Smooth muscle cell (in vitro differentiated cells): Measurements from ENCODE around the gene DNAJB14. TPM values are rescaled to one million over a fixed set of nuclear protein-coding genes. Genes with fewer than 3 reads are reported as not detected.

ENCODE experiments used
- DNase-seq: peaks from one replicate; lab custom pipeline; 2025; ENCODE audit not compliant: unreplicated experiment; lab: John Stamatoyannopoulos, UW
- H2AFZ ChIP-seq: fragments of 200-600 bp; sonication (generic); 2 replicates; pipeline ENCODE4 v1.6.0; 2016; ENCODE audit warnings: antibody characterized with exemption, low read depth, mild to moderate bottlenecking
- H3F3A ChIP-seq: fragments of 200-600 bp; sonication (generic); 2 replicates; pipeline ENCODE4 v1.6.0; 2017; ENCODE audit warnings: antibody characterized with exemption, low read depth
- H3K27ac ChIP-seq: fragments of 200-600 bp; sonication (generic); 2 replicates; pipeline ENCODE4 v1.5.1; 2016; ENCODE audit warnings: low read depth, mild to moderate bottlenecking
- H3K27me3 ChIP-seq: fragments of 200-600 bp; sonication (generic); 2 replicates; pipeline ENCODE4 v1.6.1; 2016; ENCODE audit warnings: low read depth, mild to moderate bottlenecking
- H3K36me3 ChIP-seq: fragments of 200-600 bp; sonication (generic); 2 replicates; pipeline ENCODE4 v1.5.1; 2016; ENCODE audit warnings: low read depth
- H3K4me1 ChIP-seq: fragments of 200-600 bp; sonication (generic); 2 replicates; pipeline ENCODE4 v1.5.1; 2016; ENCODE audit warnings: low read depth
- H3K4me2 ChIP-seq: fragments of 200-600 bp; sonication (generic); 2 replicates; pipeline ENCODE4 v1.6.0; 2016; ENCODE audit warnings: mild to moderate bottlenecking
- H3K4me3 ChIP-seq: fragments of 200-600 bp; sonication (generic); 2 replicates; pipeline ENCODE4 v1.5.1; 2016; ENCODE audit warnings: mild to moderate bottlenecking
- H3K79me2 ChIP-seq: fragments of 200-600 bp; sonication (generic); 2 replicates; pipeline ENCODE4 v1.6.0; 2016; ENCODE audit warnings: low read depth, mild to moderate bottlenecking
- H3K9ac ChIP-seq: fragments of 200-600 bp; sonication (generic); 2 replicates; pipeline ENCODE4 v1.6.0; 2016; ENCODE audit warnings: low read depth
- H3K9me3 ChIP-seq: fragments of 200-600 bp; sonication (generic); replicated peaks from 2 replicates; pipeline ENCODE4 v1.5.1; 2016; ENCODE audit warnings: low read depth
- H4K20me1 ChIP-seq: fragments of 200-600 bp; sonication (generic); 2 replicates; pipeline ENCODE4 v1.6.0; 2016; ENCODE audit warnings: low read depth
- WGBS: methylation state at CpG from one replicate; pipeline ENCODE4 v1.1.7; 2016; ENCODE audit warnings: low lambda C conversion rate; 5-methylcytosine and 5-hydroxymethylcytosine counted together
- polyA plus RNA-seq: library from polyadenylated mRNA; unstranded; fragments of >200 nt; fragmentation: Nextera tagmentation; extraction: Ambion mirVana; gene quantifications from 2 replicates; pipeline ENCODE4 v1.2.1, GENCODE V29; 2016
- total RNA-seq: library from RNA; depleted of rRNA; stranded (reverse); fragments of >200 nt; gene quantifications from 2 replicates; pipeline ENCODE4 v1.2.3, GENCODE V29; 2014
- TF ChIP-seq, protein P1 (sequence below): fragments of 200-600 bp; sonication (generic); IDR thresholded peaks from 2 replicates; pipeline ENCODE4 v1.5.1; 2017; ENCODE audit warnings: borderline replicate concordance, mild to moderate bottlenecking, antibody characterized with exemption; ENCODE audit not compliant: insufficient read depth, poor library complexity, severe bottlenecking

Gene DNAJB14
- total and polyA plus RNA-seq, 2 experiments from 2014 or later, result 29.8 to 62.7 TPM

DNA sequence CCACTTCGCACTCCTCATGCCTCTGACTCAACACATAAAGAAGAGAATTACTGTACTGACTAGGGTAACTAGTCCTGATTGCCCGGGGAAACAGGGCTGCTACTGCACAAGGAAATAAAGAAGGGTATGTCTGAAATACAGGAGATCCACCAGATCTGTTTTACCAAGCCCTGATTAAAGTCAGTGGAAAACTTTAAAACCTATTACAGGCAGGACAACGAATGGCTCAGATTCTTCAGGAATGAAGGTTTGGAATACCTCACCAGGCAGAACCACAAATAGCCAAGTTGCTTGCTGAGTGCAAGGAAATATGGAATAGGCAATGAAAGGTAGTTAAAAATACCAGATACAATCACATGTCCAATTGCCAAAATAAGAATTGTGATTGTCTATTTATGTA, 69.5 kb downstream of the DNAJB14 start:
- no peaks in the 10 kb centered on the region for H3F3A ChIP-seq
- H3K9me3 ChIP-seq, result no peaks in the 10 kb centered on the region
- 91% methylated on average over 3 of the region's 3 CpGs for WGBS
- H3K4me1 ChIP-seq, result no peaks in the 10 kb centered on the region
- no peaks in the 10 kb centered on the region for H4K20me1 ChIP-seq
- H3K4me2 ChIP-seq, result no peak overlapping the region
- H3K9ac ChIP-seq, result no peak overlapping the region
- H3K27me3 ChIP-seq, result no peaks in the 10 kb centered on the region
- no peak overlapping the region for H3K4me3 ChIP-seq
- peak overlapping the region; percentile 4 for H3K27ac ChIP-seq
- TF ChIP-seq, protein P1, sequence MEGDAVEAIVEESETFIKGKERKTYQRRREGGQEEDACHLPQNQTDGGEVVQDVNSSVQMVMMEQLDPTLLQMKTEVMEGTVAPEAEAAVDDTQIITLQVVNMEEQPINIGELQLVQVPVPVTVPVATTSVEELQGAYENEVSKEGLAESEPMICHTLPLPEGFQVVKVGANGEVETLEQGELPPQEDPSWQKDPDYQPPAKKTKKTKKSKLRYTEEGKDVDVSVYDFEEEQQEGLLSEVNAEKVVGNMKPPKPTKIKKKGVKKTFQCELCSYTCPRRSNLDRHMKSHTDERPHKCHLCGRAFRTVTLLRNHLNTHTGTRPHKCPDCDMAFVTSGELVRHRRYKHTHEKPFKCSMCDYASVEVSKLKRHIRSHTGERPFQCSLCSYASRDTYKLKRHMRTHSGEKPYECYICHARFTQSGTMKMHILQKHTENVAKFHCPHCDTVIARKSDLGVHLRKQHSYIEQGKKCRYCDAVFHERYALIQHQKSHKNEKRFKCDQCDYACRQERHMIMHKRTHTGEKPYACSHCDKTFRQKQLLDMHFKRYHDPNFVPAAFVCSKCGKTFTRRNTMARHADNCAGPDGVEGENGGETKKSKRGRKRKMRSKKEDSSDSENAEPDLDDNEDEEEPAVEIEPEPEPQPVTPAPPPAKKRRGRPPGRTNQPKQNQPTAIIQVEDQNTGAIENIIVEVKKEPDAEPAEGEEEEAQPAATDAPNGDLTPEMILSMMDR, result no peak
- H3K36me3 ChIP-seq, result peaks cover 13% of the 10 kb centered on the region
- no peak for DNase-seq
- no peak overlapping the region for H2AFZ ChIP-seq
- H3K79me2 ChIP-seq, result no peaks in the 10 kb centered on the region

- Histone ChIP-seq H3K36me3 (no peaks in the 10 kb centered on the region), H3K27ac (no peak overlapping the region), H3K9me3 (no peaks in the 10 kb centered on the region), H3K4me3 (no peak overlapping the region), H2AFZ (no peak overlapping the region), H3K79me2 (no peaks in the 10 kb centered on the region), H4K20me1 (no peaks in the 10 kb centered on the region), H3K4me2 (no peak overlapping the region), H3K27me3 (no peaks in the 10 kb centered on the region), H3K9ac (no peak overlapping the region), H3K4me1 (no peaks in the 10 kb centered on the region), H3F3A (no peaks in the 10 kb centered on the region)
- TF ChIP-seq, protein P1, result no peak
- DNase-seq, result no peak
These were observed 71.3 kb downstream of the DNAJB14 start for GRCh38 chr4:99875071-99875470.

GRCh38 chr4:99872570-99872969, 73.8 kb downstream of the DNAJB14 start:
- Histone ChIP-seq H4K20me1 (no peaks in the 10 kb centered on the region), H3K9me3 (no peaks in the 10 kb centered on the region), H2AFZ (no peak overlapping the region), H3F3A (no peaks in the 10 kb centered on the region), H3K27me3 (no peaks in the 10 kb centered on the region), H3K79me2 (no peaks in the 10 kb centered on the region), H3K4me3 (no peak overlapping the region), H3K9ac (no peak overlapping the region), H3K4me1 (no peaks in the 10 kb centered on the region), H3K27ac (no peak overlapping the region), H3K36me3 (no peaks in the 10 kb centered on the region), H3K4me2 (no peak overlapping the region)
- DNase-seq, result no peak
- TF ChIP-seq, protein P1, result no peak

GRCh38 chr4:99868126-99868596, 78.3 kb downstream of the DNAJB14 start:
- H3K36me3 ChIP-seq, result no peaks in the 10 kb centered on the region
- DNase-seq, result no peak
- H3K27me3 ChIP-seq, result no peaks in the 10 kb centered on the region
- H3K4me1 ChIP-seq, result no peaks in the 10 kb centered on the region
- H3K79me2 ChIP-seq, result no peaks in the 10 kb centered on the region
- no peak overlapping the region for H3K4me2 ChIP-seq
- no peaks in the 10 kb centered on the region for H3F3A ChIP-seq
- no peaks in the 10 kb centered on the region for H4K20me1 ChIP-seq
- H3K9me3 ChIP-seq, result no peaks in the 10 kb centered on the region
- TF ChIP-seq, protein P1, result no peak
- H3K9ac ChIP-seq, result no peak overlapping the region
- H2AFZ ChIP-seq, result no peak overlapping the region
- 51% methylated on average over 8 of the region's 8 CpGs for WGBS
- no peak overlapping the region for H3K27ac ChIP-seq
- H3K4me3 ChIP-seq, result no peak overlapping the region
